Mucosa of descending colon (tissue), 3 donors: ENCODE data around the gene DGKD. TPM values are rescaled to one million over a fixed set of nuclear protein-coding genes. Genes with fewer than 3 reads are reported as not detected.

Experiments
- ATAC-seq: fragments of 200-7000 bp; cut with Tn5 transposase; one replicate; pipeline ENCODE4 v1.9.1; 2020; ENCODE audit warnings: mild to moderate bottlenecking, moderate library complexity
- DNase-seq, 3 donors: peaks; one replicate each; pipeline ENCODE4 v3.0.0-alpha.2; 2020
- H3K36me3 ChIP-seq: fragments of 200-600 bp; one replicate; pipeline ENCODE4 v1.8.0; 2021; ENCODE audit warnings: low read depth, mild to moderate bottlenecking
- H3K4me1 ChIP-seq: fragments of 200-600 bp; one replicate; pipeline ENCODE4 v1.8.0; 2021; ENCODE audit warnings: low read depth, mild to moderate bottlenecking
- H3K4me3 ChIP-seq: fragments of 200-600 bp; one replicate; pipeline ENCODE4 v1.8.0; 2021; ENCODE audit warnings: mild to moderate bottlenecking
- H3K9me3 ChIP-seq: fragments of 200-600 bp; one replicate; pipeline ENCODE4 v1.8.0; 2021; ENCODE audit warnings: mild to moderate bottlenecking
- CTCF ChIP-seq: fragments of 200-600 bp; IDR thresholded peaks from one replicate; pipeline ENCODE4 v1.8.0; 2022; ENCODE audit warnings: antibody characterized with exemption, mild to moderate bottlenecking
- intact Hi-C, 2 donors: fragments of 100-400 bp; cut with DNase I in 1 of 2; cut with micrococcal nuclease in 1 of 2; formaldehyde crosslinking; loops; one replicate each; pipeline versions ENCODE4 v1.11.0 to v1.11.1; 2022; cut with DNase I, micrococcal nuclease
- total RNA-seq, 3 donors: library from RNA; stranded (reverse); fragmentation: NEBNext Ultra II Directional in 2 of 3; extraction: Animal tissue kit (Norgen Biotek cat#: 25700) in 2 of 3; gene quantifications; one replicate each; pipeline versions ENCODE4 v1.2.1 to v1.2.4, GENCODE V29; 2021 to 2023
- donor health status: DM: no; HTN: no; CAD: no; lungs with moderate emphysema.
- donor health status: DM: no; HTN: no; CAD: no.
- donor health status: DM: no; HTN: yes; CAD: no.

DGKD gene
- total RNA-seq, 3 donors from 2014 or later: 81.8 to 159 (median 102) TPM

GRCh38 chr2:233442028-233442310 is 87.7 kb downstream of the DGKD start:
- intact Hi-C loops: loop anchor here in 1 of 2 donors (2.0 to 10.0 kb wide), 2 partner anchors 39 to 87 kb away; partner anchors contain the start of gene DGKD
- ATAC-seq: no peak
- no peak for TF ChIP-seq CTCF
- H3K36me3 ChIP-seq: no peaks in the 10 kb centered on the region
- no peaks in the 10 kb centered on the region for H3K9me3 ChIP-seq
- no peaks in the 10 kb centered on the region for H3K4me1 ChIP-seq
- DNase-seq: no peak
- H3K4me3 ChIP-seq: no peak overlapping the region

- peak; percentile 57 for TF ChIP-seq CTCF
- peak; percentile 81 to 87 (median 85) for DNase-seq
- Histone ChIP-seq H3K4me3 (no peak overlapping the region), H3K4me1 (no peaks in the 10 kb centered on the region), H3K9me3 (no peaks in the 10 kb centered on the region), H3K36me3 (no peaks in the 10 kb centered on the region)
- intact Hi-C loops: loop anchor here in 1 of 2 donors (2.0 to 10.0 kb wide), 2 partner anchors 41 to 89 kb away; partner anchors contain the start of gene DGKD
- peak; percentile 91 for ATAC-seq
Measured at GRCh38 chr2:233443511-233444183, 89.4 kb downstream of the DGKD start.

- Histone ChIP-seq H3K36me3 (no peaks in the 10 kb centered on the region), H3K4me1 (no peaks in the 10 kb centered on the region), H3K9me3 (no peaks in the 10 kb centered on the region), H3K4me3 (no peak overlapping the region)
- TF ChIP-seq CTCF: no peak
- ATAC-seq (no peak), DNase-seq (peak in 1 of 3 donors; percentile 27)
- intact Hi-C loops: loop anchor here in 1 of 2 donors (10.0 kb wide), 1 partner anchor 90 kb away; the partner anchor contains the start of gene DGKD
Measured at GRCh38 chr2:233444501-233444900, 90.2 kb downstream of the DGKD start.

GRCh38 chr2:233445152-233445830 is 91.0 kb downstream of the DGKD start:
- TF ChIP-seq CTCF: no peak
- DNase-seq (peak in 1 of 3 donors; percentile 14), ATAC-seq (no peak)
- no peaks in the 10 kb centered on the region for H3K4me1 ChIP-seq
- no peak overlapping the region for H3K4me3 ChIP-seq
- intact Hi-C loops: loop anchor here (5.0 to 10.0 kb wide), 2 partner anchors 90 to 98 kb away; partner anchors contain the start of gene DGKD (in 1 of the 2)
- H3K9me3 ChIP-seq: no peaks in the 10 kb centered on the region
- H3K36me3 ChIP-seq: no peaks in the 10 kb centered on the region

GRCh38 chr2:233446121-233446520 is 91.8 kb downstream of the DGKD start:
- DNase-seq: no peak
- Histone ChIP-seq H3K4me3 (no peak overlapping the region), H3K4me1 (no peaks in the 10 kb centered on the region), H3K36me3 (no peaks in the 10 kb centered on the region), H3K9me3 (no peaks in the 10 kb centered on the region)
- intact Hi-C loops: loop anchor here (5.0 to 10.0 kb wide), 2 partner anchors 91 to 99 kb away; partner anchors contain the start of gene DGKD (in 1 of the 2)
- TF ChIP-seq CTCF: no peak
- ATAC-seq: no peak
